ENCODE measurements around the gene SUMF1.

DNA sequence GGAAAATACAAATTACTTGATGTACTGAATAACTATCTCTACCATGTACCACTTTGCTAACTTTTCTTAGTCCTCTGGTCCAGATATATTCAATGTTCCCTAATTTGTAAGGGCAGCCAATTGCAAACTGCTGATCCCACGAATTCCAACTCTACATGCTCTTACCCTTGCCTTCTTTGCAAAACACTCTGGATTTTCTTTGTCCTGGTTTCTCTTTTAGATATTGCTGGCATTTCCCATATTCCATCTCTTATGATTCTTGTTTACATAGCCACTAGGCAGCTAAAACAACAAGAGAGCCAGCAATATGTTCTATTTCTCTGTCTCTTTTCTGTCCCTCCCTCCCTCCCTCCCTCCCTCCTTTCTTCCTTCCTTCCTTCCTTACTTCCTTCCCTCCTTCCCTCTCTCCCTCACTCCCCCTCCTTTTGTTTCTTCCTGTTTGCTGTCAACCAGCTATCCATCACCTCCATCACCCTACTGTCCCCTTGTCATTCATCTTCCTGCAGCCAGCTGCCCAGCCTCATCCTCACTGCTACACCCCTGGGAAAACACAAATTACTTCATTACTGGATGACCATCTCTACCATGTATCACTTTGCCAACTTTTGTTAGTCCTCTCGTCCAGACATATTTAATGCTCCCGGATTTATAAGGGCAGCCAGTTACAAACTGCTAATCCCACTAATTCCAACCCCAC is 130.1 kb downstream of the SUMF1 start:
- TF ChIP-seq, protein P1, sequence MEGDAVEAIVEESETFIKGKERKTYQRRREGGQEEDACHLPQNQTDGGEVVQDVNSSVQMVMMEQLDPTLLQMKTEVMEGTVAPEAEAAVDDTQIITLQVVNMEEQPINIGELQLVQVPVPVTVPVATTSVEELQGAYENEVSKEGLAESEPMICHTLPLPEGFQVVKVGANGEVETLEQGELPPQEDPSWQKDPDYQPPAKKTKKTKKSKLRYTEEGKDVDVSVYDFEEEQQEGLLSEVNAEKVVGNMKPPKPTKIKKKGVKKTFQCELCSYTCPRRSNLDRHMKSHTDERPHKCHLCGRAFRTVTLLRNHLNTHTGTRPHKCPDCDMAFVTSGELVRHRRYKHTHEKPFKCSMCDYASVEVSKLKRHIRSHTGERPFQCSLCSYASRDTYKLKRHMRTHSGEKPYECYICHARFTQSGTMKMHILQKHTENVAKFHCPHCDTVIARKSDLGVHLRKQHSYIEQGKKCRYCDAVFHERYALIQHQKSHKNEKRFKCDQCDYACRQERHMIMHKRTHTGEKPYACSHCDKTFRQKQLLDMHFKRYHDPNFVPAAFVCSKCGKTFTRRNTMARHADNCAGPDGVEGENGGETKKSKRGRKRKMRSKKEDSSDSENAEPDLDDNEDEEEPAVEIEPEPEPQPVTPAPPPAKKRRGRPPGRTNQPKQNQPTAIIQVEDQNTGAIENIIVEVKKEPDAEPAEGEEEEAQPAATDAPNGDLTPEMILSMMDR (conservative IDR thresholded peaks at IDR 0.05; ENCODE audit: low read depth, low read length) = no peak
- TF ChIP-seq, protein P2, sequence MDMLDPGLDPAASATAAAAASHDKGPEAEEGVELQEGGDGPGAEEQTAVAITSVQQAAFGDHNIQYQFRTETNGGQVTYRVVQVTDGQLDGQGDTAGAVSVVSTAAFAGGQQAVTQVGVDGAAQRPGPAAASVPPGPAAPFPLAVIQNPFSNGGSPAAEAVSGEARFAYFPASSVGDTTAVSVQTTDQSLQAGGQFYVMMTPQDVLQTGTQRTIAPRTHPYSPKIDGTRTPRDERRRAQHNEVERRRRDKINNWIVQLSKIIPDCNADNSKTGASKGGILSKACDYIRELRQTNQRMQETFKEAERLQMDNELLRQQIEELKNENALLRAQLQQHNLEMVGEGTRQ (IDR thresholded peaks at IDR 0.05; ENCODE audit: low read depth, low read length) = no peak
